GM12878 (cell line): Measurements from ENCODE around the gene POLD4.

Source experiments
- CTCF ChIP-seq, 3 experiments: IDR thresholded peaks in 2 of 3; conservative IDR thresholded peaks in 1 of 3; 2 replicates each; pipeline ENCODE4 v1.5.1; 2011; ENCODE audit warnings: low read depth in 3 of 3, low read length in 3 of 3, mild to moderate bottlenecking in 3 of 3, control low read depth in 2 of 3, moderate library complexity in 2 of 3, inconsistent platforms in 1 of 3, mixed read lengths in 1 of 3; ENCODE audit not compliant: control insufficient read depth in 2 of 3, insufficient read depth in 1 of 3; ENCODE audit errors: extremely low read depth in 1 of 3
- ZNF687 ChIP-seq: fragments of 450-650 bp; IDR thresholded peaks from 2 replicates; pipeline ENCODE4 v1.6.1; 2017; ENCODE audit warnings: mild to moderate bottlenecking, moderate library complexity

GRCh38 chr11:67301951-67302516 lies 51.3 kb downstream of the POLD4 start:
- TF ChIP-seq CTCF (IDR thresholded peaks at IDR 0.05 in 2 of 3, conservative IDR thresholded peaks at IDR 0.05 in 1 of 3; ENCODE audit: control insufficient read depth in 2 of 3, extremely low read depth in 1 of 3, insufficient read depth in 1 of 3, low read depth in 3 of 3, low read length in 3 of 3): no peak
- no peak for TF ChIP-seq ZNF687
